Pulmonary artery endothelial cell (primary cell): ENCODE measurements around the gene PFN1. TPM values are rescaled to one million over a fixed set of nuclear protein-coding genes. Genes with fewer than 3 reads are reported as not detected.

Experiments
- DNase-seq: peaks from one replicate; pipeline ENCODE4 v3.0.0-alpha.2; 2011; ENCODE audit warnings: low read depth, low spot score
- total RNA-seq: library from RNA; depleted of rRNA; stranded (reverse); fragments of >200 nt; gene quantifications from 2 replicates; pipeline ENCODE4 v1.2.3, GENCODE V29; 2014

The PFN1 gene
- total RNA-seq, 1 donor from 2014 or later, result 518 TPM

DNA sequence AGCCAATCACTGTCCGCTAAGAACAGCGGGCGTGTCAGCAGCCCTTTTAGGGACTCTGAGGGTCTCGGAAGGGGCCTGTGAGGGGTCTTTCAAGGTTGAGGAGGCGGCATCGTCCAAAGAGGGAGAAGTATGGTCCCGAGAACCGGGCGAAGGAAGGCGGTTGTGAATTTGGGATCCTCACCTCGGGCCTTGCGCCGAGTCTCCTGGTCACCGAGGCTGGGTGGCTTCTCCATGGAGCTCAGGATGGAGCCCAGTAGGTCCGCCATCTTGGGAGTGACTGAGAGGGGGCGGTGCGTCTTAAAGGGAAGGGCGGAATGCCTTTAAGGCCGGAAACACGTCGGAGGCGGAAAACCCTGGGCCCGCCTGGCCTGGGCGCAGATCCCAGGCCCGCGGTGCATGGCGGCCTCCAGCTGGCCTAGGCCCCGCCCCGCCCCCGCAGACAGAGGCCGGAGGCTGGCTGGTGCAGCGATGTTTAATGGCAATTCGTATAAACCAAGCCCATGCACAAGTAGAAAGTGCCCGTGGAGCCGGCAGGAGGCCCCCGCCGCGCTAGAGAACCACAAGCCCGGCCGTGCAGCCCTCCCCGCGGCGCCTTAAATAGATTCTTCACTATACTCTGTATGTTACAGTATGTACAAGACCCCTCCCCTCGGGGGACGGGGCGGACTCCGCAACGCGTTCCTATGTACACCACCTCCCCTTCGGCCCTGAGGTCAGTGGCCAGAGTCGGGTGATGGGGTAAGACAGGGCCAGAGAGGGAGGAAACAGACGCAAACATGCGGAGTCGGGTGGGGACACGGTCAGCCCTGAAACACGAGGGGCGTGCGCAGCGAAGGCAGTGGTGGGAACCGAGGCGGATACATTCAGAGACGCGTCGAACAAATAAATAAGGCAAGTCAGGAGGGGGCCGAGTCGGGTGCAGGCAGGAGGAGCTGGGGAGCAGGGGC is 19.5 kb upstream of the PFN1 start, which contains the start of gene SPAG7:
SPAG7 (minus strand) TSS at position 279 of the 947 bp plus-strand sequence; CDS start at position 266, 13 bp downstream.
- DNase-seq, result peak; percentile 94

GRCh38 chr17:4966844-4967538 is 18.7 kb upstream of the PFN1 start:
- DNase-seq, result peak; percentile 100

DNA sequence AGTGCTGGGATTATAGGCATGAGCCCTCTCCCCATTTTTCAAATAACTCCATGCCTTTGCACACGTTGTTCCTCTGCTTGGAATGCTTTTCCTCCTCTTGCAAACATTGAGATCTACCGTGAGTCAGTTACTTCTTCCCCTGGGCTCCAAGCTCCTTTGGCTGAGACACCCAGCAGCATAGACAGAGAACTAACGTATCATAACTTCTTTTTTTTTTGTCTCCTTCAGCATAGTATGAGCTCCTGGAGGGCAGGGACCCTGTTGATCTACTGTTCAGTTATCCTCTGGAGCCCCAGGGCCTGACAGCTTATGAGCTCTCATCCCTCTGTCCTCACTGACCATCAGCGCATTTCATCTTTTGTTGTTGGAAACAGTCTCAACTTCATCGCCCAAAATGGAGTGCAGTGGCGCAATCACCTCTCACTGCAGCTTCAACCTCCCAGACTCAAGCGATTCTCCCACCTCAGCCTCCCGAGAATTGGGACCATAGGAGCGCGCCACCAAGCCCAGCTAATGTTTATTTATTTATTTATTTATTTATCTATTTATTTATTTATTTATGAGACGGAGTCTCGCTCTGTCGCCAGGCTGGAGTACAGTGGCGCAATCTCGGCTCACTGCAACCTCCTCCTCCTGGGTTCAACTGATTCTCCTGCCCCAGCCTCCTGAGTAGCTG is 17.1 kb upstream of the PFN1 start:
- no peak for DNase-seq

DNA sequence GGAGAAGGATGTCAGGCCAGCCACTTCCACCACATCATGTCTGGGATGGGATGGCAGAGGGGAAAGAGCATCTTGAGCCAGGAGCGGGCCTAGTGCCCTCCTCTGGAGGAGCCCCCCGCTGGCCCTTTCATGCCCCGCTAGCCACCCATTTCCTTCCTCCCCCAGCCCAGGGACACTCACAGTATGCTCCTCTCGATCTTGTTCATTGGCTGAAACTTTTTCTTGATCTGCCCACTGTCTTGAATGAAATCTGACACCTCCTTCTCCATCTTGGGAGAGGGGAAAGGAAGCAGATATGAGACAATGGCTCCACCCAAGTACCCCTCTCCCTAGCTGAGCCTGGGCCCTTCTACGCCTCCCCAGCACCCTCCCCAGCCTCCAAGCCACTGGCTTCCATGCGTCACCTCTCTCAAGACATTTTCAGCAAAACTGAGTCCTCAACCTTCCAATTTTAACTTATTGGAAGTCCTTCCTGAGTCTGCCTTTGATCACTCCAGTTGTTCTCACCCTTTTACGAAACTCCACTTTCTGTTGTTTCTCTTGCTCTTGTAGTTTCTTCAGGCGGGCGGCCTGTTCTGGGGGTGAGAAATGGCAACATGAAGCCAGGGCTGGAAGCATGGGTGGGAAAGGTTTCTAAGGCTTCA is 12.1 kb upstream of the PFN1 start:
- no peak for DNase-seq

DNA sequence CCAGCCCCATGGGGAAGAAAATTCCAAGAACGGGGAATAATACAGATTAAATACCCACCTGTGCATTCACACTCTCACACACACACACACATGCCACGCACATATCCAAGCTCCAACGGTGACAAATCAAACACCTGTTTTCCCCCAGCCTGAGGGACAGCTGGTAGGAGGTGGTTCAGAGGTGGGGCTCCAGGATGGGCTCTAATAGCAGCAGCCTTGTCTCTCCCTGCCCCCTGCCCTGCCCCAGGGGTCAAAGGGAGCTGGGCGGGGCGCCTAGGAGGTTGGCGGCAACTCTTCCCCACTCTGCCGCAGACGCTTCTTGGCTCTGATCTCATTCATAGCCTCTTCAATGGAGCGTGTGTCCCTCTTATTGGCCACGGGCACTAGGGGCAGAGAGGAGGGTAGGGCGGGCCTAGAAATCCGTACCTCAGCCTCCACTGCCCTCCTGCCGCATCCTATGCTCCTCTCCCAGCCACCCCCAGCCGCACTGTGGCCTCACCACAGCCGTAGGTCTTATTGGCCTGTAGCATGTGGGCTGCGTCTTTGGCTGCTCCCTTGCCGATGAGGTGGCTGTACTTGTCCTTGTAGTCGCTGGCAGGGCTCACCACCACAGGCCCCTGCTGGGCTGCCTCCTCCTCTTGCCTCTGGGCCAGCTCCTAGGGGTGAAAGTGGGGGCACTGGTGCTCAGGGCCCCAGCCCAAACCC is 11.1 kb upstream of the PFN1 start:
- no peak for DNase-seq

DNA sequence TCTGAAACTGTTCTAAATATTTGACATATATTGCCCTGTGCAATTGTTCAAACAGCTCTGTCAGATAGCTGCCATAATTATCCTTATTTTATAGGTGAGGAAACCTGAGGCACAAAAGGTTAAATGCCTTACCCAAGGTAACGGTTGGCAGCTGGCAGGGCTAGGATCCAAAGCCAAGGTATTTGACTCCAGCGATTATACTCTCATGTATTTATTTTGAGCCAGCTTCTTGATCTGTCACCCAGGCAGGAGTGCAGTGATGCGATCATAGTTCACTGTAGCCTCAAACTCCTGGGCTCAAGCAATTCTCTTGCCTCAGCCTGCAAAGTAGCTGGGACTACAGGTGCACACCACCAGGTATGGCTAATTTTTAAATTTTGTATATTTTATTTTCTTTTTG is 9.8 kb upstream of the PFN1 start:
- no peak for DNase-seq

- DNase-seq, result no peak
These were observed 8.2 kb upstream of the PFN1 start for GRCh38 chr17:4956493-4957061.

GRCh38 chr17:4955091-4955490 is 6.8 kb upstream of the PFN1 start:
- DNase-seq, result no peak

DNA sequence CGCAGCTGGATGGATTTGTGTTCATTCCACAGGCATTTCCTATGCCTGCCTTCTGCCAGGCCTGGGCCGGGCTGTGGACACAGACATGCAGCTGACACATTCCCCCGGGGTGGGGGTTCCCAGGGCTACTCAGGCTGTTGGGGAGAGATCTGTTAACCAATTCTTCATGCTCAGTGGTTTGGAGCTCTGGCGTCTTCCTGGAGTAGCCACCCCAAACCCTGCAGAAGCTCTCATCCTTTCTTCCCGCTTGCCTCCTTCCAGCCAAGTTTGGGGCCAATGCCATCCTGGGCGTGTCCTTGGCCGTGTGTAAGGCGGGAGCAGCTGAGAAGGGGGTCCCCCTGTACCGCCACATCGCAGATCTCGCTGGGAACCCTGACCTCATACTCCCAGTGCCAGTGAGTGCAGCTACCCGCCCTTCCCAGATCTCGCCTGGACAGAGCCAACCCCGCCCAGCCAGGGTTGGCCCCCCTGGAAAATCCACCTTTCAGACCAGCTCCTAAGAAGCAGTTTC is 5.2 kb upstream of the PFN1 start:
- no peak for DNase-seq

DNA sequence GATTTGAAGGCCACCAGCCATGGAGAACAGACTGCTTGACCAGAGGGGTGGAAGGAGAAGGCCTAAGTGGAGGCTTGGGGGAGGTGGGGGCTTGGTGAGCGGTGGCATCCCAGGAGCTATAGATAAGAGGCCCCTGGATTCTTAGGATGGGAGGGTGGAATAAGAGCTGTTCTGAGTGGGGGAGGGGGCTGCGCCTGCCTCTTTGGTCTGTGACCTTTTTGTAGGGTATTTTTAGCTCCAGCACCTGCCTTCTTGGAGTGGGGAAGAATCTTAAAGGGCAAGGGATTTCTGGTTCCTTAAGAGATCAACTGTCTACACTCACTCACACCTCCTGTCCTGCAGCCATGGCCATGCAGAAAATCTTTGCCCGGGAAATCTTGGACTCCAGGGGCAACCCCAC is 3.2 kb upstream of the PFN1 start:
- DNase-seq, result no peak

DNA sequence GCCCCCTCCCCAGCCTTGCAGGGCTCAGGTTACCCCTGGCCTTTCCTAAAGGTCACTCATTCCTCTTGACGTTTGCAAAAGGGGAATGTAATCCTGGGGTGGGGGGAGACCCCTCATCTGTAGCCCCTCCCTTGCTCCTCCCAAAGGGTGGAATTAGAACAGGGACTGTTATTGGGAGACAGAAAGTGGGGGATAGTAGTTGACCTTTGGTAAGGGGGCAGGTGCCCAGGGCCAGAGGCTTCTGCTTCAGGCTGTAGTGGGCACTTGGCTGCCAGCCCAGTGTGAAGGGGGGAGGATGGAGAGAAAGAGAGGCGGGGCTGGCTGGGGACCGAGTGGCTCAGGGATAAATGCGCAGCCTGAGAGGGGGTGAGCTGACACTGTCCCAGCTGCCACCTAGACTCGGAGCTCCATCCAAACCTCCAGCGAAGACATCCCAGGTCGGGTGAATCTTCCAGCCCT is 2.4 kb upstream of the PFN1 start, which contains the start of gene ENO3:
ENO3 (plus strand) TSS at position 374 of the 459 bp plus-strand sequence. CDS start 711 bp downstream, outside the sequence.
- no peak for DNase-seq

- no peak for DNase-seq
These were observed 1.9 kb upstream of the PFN1 start for GRCh38 chr17:4950075-4950745.

DNA sequence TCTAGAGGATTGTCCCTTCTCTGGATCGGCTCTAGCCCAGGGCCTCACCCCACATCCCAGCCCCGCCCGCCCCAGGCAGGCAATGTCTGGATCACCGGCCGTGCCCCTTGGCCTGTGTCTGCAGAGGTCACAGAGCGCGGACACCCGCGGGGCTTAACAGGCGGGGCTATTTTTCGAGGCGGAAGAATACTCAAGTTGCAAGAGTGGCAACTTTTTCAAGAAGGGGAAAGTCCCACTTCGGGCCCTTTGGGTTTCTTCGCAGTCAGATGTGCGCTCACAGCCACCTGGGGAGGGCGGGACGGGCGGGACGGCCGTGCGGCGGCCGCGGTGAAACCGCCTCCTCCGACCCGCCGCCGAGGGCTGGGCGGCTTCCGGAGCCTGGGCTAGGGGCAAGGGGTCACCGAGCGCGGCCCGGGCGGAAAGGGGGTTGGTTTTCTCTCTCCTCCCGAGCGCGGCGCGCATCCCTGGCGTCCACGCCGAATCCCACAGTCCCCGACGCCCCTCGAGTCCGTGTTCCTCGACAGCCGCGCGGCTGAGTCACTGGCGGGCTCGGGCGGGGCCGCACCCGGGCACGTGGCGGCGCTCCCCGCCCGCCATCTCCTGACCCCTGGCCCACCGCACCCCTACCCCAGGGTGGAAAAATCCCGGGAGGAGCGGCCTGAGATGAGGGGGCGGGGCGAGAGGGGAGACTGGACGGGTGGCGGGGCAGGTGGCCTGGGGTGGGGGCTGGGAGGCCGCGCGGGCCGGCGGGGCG is 1.2 kb upstream of the PFN1 start:
- no peak for DNase-seq

DNA sequence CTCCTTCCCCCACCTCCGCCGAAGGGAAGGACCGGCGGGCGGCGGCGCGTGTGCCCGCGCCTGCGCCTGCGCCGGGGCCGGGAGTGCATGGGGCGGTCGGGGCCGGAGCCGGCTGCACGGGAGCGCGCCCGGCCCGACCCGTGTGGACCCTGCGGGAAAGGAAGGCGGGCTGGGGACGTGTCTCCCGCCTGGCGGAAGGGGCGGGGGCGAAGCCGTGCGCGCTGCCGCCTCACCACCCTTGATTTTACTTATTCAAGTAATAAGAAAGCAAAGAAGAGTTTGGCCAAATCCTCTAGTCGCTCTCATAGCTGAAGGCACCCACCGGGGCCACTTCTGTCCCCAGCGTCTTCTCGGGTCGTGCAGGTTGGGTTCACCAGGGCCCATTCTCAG is 596 bp upstream of the PFN1 start:
- DNase-seq, result no peak

- no peak for DNase-seq
These were observed 742 bp downstream of the PFN1 start for GRCh38 chr17:4947411-4948165.

DNA sequence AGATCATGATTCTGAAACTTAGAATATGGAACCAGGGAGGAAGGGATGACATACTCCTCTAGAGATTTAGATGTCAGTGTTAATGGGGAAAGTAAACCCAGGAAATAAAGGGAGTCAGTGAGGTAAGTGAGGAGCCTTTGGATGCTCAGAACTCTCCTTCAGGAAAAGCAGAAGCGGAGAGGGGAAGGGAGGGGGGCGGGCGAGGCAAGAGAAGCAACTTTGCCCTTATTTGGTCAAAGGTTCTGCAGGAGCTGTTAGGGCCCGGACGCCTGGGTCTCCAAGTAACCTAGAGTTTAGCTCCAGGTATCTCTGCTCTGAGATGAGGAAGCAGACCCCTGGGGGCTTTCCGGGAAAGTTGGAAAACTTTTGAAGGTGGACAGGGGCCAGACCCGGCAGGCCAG is 1.3 kb downstream of the PFN1 start:
- no peak for DNase-seq

DNA sequence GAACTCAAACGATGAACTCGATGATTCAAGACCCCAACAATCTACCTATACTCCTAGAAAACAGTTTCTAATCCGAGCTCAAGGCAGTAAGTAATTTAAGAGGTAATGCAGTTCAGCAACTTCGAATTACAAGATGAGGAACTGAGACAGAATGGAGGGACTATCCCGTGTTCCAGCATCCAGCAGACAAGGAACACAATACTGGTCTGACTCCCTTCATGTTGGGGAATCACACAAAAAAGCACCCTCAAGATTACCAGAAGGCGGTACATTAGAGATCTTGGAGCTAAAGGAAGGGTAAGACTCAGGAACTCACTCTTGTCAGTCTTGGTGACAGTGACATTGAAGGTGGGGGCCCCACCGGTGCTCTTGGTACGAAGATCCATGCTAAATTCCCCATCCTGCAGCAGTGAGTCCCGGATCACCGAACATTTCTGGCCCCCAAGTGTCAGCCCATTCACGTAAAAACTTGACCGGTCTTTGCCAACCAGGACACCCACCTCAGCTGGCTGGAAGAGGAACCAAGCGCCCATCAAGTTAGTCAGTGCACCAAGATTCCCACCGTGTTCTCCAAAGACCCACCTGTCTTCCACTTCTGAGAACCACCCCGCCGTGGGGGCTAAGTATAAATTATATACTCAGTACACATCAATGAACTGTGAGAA is 1.9 kb downstream of the PFN1 start:
- DNase-seq, result no peak

DNA sequence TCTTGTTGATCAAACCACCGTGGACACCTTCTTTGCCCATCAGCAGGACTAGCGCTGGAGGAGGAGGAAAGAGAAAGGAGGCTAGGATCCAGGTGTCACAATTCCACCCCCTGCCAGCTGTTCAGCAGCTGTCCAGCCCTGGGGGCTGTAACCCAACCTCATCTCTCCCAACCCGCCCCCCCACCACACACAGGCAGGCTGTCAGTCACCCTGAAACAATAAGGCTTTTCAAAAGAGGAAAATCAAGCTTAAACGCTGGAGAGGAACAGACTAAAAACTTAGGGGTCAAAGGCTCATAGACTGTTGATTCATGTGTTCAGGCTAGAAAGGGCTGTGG is 2.4 kb downstream of the PFN1 start:
- DNase-seq, result no peak
